IPS-15b (cell line): ENCODE measurements around the gene CCL22.

Source experiments
- H3K27me3 ChIP-seq: one replicate; pipeline ENCODE4 v1.6.1; 2013; ENCODE audit warnings: low read length; ENCODE audit not compliant: control insufficient read depth, insufficient read depth
- H3K36me3 ChIP-seq: one replicate; pipeline ENCODE4 v1.6.1; 2013; ENCODE audit warnings: low read length; ENCODE audit not compliant: control insufficient read depth, insufficient read depth
- H3K4me1 ChIP-seq: one replicate; pipeline ENCODE4 v1.6.1; 2013; ENCODE audit warnings: mild to moderate bottlenecking, low read length; ENCODE audit not compliant: control insufficient read depth, insufficient read depth
- H3K4me3 ChIP-seq: one replicate; pipeline ENCODE4 v1.5.1; 2013; ENCODE audit warnings: low read depth, low read length
- H3K9ac ChIP-seq: one replicate; pipeline ENCODE4 v1.6.1; 2013; ENCODE audit warnings: low read depth, mild to moderate bottlenecking, low read length
- H3K9me3 ChIP-seq: one replicate; pipeline ENCODE4 v1.6.1; 2013; ENCODE audit warnings: mild to moderate bottlenecking, low read length; ENCODE audit not compliant: control insufficient read depth, insufficient read depth

Gene CCL22

DNA sequence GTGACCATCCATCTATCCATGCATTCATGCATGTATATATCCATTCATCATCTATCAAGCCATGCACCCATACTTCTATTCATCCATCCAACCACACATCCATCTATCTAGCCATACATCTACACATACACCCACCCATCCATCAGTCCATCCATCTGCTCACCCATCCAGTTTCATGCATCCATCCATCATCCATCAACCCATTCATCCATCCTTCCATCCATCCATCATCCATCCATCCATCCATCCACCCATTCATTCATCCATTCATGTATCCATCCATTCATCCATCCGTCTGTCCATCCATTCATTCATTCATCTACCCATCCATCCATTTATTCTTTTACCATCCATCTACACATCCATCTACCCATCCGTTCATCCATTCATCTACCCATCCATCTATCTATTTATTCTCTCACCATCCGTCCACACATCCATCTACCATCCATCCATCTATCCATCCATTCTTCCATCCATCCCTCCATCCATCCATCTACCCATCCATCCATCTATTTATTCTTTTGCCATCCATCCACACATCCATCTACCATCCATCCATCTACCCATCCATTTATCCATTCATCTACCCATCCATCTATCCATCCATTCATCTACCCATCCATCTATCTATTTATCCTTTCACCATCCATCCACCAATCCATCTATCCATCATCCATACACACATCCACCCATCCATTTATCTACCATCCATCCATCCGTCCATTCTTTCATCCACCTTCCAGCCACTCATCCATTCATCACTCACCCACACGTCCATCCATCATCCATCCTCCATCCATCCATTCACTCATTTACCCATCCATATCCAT lies 49.2 kb downstream of the CCL22 start:
- Histone ChIP-seq H3K27me3 (no peaks in the 10 kb centered on the region), H3K4me3 (no peak overlapping the region), H3K9ac (no peak overlapping the region), H3K36me3 (no peaks in the 10 kb centered on the region), H3K4me1 (no peaks in the 10 kb centered on the region), H3K9me3 (no peaks in the 10 kb centered on the region)

DNA sequence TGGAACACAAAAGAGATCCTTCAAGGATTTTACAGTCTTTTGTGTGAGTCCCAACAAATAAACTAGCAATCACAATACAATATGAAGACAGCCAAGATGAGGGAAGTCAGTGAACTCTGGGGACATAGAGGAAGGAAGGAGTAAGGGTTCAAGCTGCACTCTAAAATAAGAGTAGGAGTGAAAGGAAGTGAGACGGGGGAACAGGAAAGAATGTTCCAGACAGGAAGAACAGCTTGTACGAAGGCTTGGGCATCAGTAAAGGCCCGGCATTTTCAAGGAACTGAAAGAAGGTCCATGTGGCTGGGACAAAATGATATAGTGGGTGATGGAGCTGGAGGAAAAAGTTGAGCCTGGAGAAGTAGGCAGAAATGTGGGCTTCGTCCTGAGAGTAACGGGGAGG lies 50.5 kb downstream of the CCL22 start:
- H3K4me1 ChIP-seq: no peaks in the 10 kb centered on the region
- H3K9ac ChIP-seq: no peak overlapping the region
- H3K36me3 ChIP-seq: no peaks in the 10 kb centered on the region
- H3K27me3 ChIP-seq: no peaks in the 10 kb centered on the region
- no peaks in the 10 kb centered on the region for H3K9me3 ChIP-seq
- H3K4me3 ChIP-seq: no peak overlapping the region

DNA sequence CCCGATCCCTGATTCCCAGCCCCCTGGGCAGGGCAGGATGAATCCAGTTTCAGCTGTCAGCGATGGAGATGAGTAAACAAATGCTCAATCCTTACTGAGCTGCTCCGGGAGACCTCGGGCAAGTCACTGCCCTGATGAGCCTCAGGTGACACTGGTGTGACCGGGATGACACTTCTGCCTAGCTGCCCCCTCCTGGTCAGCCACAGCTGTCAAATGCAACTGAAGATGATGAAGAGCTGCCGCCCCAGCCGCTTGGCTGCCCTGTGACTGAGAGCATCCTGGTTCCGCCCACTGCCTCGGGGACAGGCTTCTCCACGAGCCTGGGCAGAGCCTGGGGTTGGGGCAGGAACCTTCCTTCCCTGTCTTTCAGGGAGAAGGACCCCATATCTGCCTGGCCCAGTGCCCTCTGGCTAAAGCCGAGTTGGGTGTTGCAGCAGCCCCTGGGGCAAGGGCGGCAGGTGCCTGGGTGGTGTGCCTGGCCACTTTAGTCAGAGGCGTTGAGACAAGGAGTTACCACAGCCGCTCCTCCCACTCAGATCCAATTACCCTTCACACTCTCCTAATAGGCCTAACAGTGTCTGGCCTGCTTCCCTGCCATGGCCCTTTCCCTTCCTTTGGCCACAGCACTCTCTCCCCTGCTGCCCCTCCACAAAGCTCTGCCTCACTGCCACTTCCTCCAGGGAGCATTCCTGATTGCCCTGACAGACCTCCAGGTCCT lies 51.4 kb downstream of the CCL22 start:
- H3K9me3 ChIP-seq: no peaks in the 10 kb centered on the region
- H3K4me1 ChIP-seq: no peaks in the 10 kb centered on the region
- H3K4me3 ChIP-seq: no peak overlapping the region
- no peak overlapping the region for H3K9ac ChIP-seq
- H3K27me3 ChIP-seq: no peaks in the 10 kb centered on the region
- H3K36me3 ChIP-seq: no peaks in the 10 kb centered on the region

DNA sequence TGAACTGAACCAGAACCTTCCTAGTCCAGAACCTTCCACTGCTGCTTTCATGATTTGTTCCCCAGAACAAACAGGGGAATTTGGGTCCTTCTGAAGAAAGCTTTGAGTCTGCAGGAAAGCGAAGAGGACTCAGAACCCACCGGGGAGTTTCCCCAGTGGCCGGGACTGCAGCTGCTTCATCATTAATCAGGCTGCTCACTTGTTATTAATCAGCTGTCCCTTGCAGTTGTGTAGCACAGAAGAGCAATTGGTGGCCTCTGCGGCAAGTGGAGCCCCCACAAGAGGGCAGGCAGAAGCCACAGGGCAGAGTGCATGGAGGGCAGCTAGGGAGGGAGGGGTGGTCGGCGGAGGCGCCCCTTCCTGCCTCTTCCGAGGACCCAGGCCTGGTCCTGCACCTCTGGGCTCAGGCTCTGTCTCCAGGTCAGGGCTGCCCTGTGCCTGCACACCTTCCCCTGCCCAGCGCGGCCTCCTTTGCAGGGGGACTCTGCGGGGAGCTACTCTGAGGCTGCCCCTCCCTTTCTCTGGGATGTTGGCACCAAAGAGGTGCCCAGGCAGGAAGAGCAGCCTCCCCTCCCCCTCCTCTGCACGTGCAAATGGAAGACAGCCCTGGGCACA lies 52.9 kb downstream of the CCL22 start:
- Histone ChIP-seq H3K27me3 (no peaks in the 10 kb centered on the region), H3K4me1 (no peaks in the 10 kb centered on the region), H3K36me3 (no peaks in the 10 kb centered on the region), H3K9me3 (no peaks in the 10 kb centered on the region), H3K9ac (no peak overlapping the region), H3K4me3 (no peak overlapping the region)

DNA sequence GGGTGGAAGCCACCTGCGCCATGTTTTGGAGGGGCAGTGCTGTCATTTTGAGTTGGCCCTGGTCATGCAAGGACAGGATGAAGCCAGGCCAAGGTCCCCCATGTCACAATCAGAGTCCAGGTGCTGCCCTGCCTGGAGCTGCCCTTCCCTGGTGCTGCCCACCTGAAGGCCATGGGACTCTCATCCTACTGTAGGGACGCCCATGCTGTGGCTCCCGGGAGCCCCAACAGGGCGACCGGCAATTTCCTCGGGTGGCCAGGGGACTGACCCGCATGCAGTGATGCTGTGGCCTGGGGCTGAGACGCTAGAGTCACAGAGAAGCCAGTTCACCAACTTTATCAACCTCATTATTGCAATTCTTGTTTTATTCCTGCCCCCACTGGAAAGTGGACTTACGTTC lies 54.0 kb downstream of the CCL22 start:
- H3K4me1 ChIP-seq: no peaks in the 10 kb centered on the region
- H3K27me3 ChIP-seq: no peaks in the 10 kb centered on the region
- H3K4me3 ChIP-seq: no peak overlapping the region
- no peaks in the 10 kb centered on the region for H3K9me3 ChIP-seq
- H3K36me3 ChIP-seq: no peaks in the 10 kb centered on the region
- no peak overlapping the region for H3K9ac ChIP-seq

DNA sequence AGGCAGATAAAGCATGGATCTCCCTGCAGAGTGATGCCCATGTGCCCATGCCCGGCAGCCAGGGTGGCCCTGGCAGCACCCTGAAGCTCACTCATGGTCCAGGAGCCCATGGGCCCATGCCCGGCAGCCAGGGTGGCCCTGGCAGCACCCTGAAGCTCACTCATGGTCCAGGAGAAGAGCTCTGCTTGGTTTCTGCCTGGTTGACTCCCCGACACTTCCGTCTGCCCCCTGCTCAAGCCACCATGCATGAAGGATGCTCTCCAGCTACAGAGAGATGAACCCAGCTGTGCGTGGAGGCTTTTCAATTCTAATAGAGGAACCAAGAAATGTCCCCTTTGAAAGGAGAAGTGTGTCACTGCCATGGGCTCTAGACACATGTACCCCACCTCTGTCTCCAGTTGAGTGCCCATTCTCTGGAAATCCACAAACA lies 54.7 kb downstream of the CCL22 start:
- no peaks in the 10 kb centered on the region for H3K36me3 ChIP-seq
- H3K4me1 ChIP-seq: no peaks in the 10 kb centered on the region
- H3K4me3 ChIP-seq: no peak overlapping the region
- no peak overlapping the region for H3K9ac ChIP-seq
- no peaks in the 10 kb centered on the region for H3K27me3 ChIP-seq
- H3K9me3 ChIP-seq: no peaks in the 10 kb centered on the region

DNA sequence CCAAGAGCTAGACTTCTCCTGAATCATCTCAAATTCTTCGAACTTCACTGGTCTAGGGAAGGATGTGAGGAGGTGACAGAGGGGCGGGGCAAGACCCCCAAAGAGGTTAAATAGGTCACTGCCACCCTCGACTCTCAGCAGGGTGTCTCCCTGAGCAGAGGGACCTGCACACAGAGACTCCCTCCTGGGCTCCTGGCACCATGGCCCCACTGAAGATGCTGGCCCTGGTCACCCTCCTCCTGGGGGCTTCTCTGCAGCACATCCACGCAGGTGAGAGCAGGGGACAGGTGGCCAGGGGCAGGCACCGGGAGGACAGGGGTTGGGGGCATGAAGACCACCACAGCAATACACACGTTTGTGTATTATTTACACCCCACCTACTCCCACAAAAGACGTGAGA lies 55.1 kb downstream of the CCL22 start:
- Histone ChIP-seq H3K9ac (no peak overlapping the region), H3K36me3 (no peaks in the 10 kb centered on the region), H3K9me3 (no peaks in the 10 kb centered on the region), H3K4me3 (no peak overlapping the region), H3K27me3 (no peaks in the 10 kb centered on the region), H3K4me1 (peaks cover 2% of the 10 kb centered on the region)
